Measurements from ENCODE around the gene OLA1. TPM values are rescaled to one million over a fixed set of nuclear protein-coding genes. Genes with fewer than 3 reads are reported as not detected.

Gene OLA1
- total RNA-seq, 8 experiments from 2014 or later = 113 to 163 (median 130) TPM

DNA sequence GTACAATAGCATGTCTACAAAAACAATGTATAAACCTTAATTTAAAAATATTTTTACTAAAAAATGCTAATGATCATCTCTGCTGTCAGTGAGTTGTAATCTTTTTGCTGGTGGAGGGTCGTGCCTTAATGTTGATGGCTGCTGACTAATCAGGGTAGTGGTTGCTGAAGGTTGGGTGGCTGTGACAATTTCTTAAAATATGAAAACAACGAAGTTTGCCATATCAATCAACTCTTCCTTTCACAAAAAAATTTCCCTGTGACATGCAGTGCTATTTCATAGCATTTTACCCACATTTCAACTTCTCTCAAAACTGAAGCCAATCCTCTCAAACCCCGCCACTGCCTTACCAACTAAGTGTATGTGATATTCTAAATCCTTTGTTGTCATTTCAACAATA, 112.4 kb downstream of the OLA1 start:
- no peak for ATAC-seq (replicated peaks in 6 of 8)
- in situ Hi-C loops (cut with MboI; ENCODE audit: low pct_unique_long_range_greater_than_20kb in 2 of 9, low sequenced_read_pairs in 9 of 9, unreplicated experiment in 9 of 9) = no loop called here
- Histone ChIP-seq H3K27ac (no peak overlapping the region), H3K4me3 (no peak overlapping the region), H3K4me1 (replicated peaks in 1 of 2) (peaks cover 0 to 5% of the 10 kb centered on the region in 2 donors)
- WGBS, 10 experiments = 40 to 100% (median 94%) methylated on average over 1 to 3 of the region's 3 CpGs; no CpG with 5 or more reads in 3 of the 10 experiments

DNA sequence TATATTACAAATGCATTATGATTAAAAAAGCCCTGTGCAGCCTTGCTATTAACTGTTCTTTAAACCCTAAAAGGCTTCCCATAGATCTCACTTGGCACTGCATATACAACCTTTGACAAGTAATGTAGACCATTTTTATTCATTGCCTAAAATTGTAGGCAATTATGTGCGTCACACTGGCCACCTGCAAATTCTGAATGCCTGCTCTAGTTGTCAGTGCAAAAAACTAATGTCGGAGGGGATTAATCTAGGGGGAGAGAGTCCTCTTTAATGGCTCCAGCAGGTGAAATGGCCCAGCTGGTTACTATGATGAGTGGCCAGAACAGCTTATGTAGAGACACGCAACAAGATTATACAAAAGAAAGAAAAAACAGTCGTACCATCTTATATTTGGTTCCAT, 123.2 kb downstream of the OLA1 start:
- no peak overlapping the region for H3K27ac ChIP-seq
- 3 to 100% (median 16%) methylated on average over 1 to 4 of the region's 4 CpGs for WGBS, 10 experiments
- peaks cover 10 to 43% of the 10 kb centered on the region in 2 donors for H3K4me1 ChIP-seq (replicated peaks in 1 of 2)
- H3K4me3 ChIP-seq = no peak overlapping the region
- peak in 5 of 8 experiments; percentile 46 to 68 (median 66) for ATAC-seq (replicated peaks in 6 of 8)
- in situ Hi-C loops (cut with MboI; ENCODE audit: low pct_unique_long_range_greater_than_20kb in 2 of 9, low sequenced_read_pairs in 9 of 9, unreplicated experiment in 9 of 9) = no loop called here

DNA sequence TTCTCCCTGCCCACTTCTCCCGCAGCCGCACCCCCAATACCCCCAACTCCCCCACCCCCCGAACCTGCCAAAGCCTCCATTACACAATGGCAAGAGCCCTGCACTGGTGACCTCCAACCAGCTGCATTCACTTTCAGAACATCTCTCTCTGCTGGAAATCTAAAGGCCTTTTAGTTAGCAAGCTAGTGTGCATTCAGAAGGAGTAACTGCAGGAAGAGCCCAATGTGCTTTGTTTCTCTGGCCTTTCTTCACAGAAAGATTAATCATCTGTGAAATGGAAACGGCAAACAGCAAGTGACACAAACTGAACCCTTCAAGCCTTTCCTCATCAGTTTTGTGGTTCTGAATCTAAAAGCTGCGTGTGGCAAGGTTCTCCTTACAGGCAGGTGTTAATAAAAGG, 124.2 kb downstream of the OLA1 start:
- peak in 5 of 8 experiments; percentile 86 to 94 (median 88) for ATAC-seq (replicated peaks in 6 of 8)
- in situ Hi-C loops (cut with MboI; ENCODE audit: low pct_unique_long_range_greater_than_20kb in 2 of 9, low sequenced_read_pairs in 9 of 9, unreplicated experiment in 9 of 9) = no loop called here
- peaks cover 10 to 45% of the 10 kb centered on the region in 2 donors for H3K4me1 ChIP-seq (replicated peaks in 1 of 2)
- no peak overlapping the region for H3K27ac ChIP-seq
- H3K4me3 ChIP-seq = no peak overlapping the region
- WGBS, 10 experiments = 0 to 100% (median 17%) methylated on average over 1 to 2 of the region's 5 CpGs; no CpG with 5 or more reads in 3 of the 10 experiments

DNA sequence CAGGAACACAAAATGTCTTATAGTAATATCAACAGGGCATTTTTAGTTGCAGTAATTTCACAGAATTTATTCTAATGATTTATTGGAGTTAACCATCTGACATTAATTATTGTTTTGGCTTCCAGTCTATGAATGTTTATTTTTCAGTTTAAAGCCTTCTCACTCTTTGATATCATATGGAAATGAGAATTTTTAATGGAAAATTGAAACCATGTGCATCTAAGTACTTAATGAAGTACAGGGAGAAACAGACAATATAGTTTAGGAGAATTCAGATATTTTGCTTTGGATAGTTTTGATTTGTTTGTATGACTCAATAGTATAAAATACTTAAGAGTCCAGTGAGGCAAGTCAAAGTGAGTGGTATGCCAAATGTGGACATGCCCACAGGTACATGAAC, 126.1 kb downstream of the OLA1 start:
- H3K27ac ChIP-seq = no peak overlapping the region
- ATAC-seq (replicated peaks in 6 of 8) = no peak
- peaks cover 10 to 45% of the 10 kb centered on the region in 2 donors for H3K4me1 ChIP-seq (replicated peaks in 1 of 2)
- in situ Hi-C loops (cut with MboI; ENCODE audit: low pct_unique_long_range_greater_than_20kb in 2 of 9, low sequenced_read_pairs in 9 of 9, unreplicated experiment in 9 of 9) = no loop called here
- no peak overlapping the region for H3K4me3 ChIP-seq

DNA sequence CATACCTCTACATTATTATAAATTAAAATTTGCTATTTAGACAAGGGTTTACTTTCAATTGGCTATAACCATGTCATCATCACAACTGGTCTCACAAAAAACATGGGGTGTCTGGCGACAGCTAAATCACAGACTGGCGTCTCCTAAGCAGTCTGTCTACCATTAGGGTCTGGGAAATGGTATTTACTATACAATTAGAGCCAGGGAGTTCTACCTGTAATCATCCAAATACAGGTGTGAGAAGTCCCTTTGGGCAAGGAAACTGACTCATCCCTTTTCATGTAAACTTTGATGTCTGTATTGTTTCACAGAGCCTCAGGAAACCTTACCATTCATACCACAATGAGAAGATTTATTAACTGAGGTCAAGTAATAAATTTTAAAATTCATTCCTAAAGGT, 126.7 kb downstream of the OLA1 start:
- Histone ChIP-seq H3K4me3 (no peak overlapping the region), H3K27ac (no peak overlapping the region), H3K4me1 (replicated peaks in 1 of 2) (peaks cover 10 to 45% of the 10 kb centered on the region in 2 donors)
- WGBS, 10 experiments = 83 to 100% (median 100%) methylated on average over 1 of the region's 2 CpGs; no CpG with 5 or more reads in 7 of the 10 experiments
- in situ Hi-C loops (cut with MboI; ENCODE audit: low pct_unique_long_range_greater_than_20kb in 2 of 9, low sequenced_read_pairs in 9 of 9, unreplicated experiment in 9 of 9) = no loop called here
- ATAC-seq (replicated peaks in 6 of 8) = no peak

DNA sequence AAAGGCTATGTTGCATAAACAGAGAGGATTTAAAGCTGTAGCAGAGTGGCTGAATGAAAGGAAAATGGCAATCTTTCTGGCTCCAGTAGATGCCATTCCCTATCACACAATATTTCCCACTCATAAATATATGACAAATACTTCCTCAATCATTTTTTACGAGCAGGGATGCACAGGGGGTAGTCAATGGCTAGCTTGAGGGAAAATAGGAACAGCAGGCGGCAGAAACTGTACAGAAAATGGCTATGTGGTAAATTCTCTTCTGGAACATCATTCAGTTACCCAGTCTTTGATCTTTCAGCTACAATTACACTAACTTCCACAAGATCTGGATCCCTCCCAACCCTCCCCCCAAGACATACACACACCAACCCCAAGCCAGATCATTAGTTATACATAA, 127.2 kb downstream of the OLA1 start:
- in situ Hi-C loops (cut with MboI; ENCODE audit: low pct_unique_long_range_greater_than_20kb in 2 of 9, low sequenced_read_pairs in 9 of 9, unreplicated experiment in 9 of 9) = no loop called here
- H3K27ac ChIP-seq = no peak overlapping the region
- peaks cover 10 to 45% of the 10 kb centered on the region in 2 donors for H3K4me1 ChIP-seq (replicated peaks in 1 of 2)
- 75 to 100% (median 84%) methylated on average over 1 to 2 of the region's 2 CpGs; no CpG with 5 or more reads in 4 of the 10 experiments for WGBS, 10 experiments
- H3K4me3 ChIP-seq = no peak overlapping the region
- no peak for ATAC-seq (replicated peaks in 6 of 8)

DNA sequence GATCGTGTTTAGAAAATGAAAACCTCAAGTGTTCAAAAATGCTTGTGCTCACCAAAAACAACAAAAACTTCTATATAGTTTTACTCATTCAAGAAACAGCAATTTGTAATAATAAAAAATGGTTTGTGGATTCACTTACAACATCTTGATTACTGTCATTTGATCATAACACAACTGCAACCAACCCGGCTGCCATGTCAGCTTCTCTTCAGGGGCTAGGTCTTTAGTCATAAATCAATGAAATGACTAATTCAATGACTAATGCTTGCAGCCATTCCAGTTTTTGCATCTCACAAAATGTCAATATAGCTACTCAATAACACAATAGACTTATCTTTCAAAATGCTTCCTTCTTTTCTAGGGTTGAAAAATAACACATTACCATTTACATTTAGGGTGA, 128.0 kb downstream of the OLA1 start:
- Histone ChIP-seq H3K4me1 (replicated peaks in 1 of 2) (peaks cover 8 to 41% of the 10 kb centered on the region in 2 donors), H3K27ac (no peak overlapping the region), H3K4me3 (no peak overlapping the region)
- WGBS, 10 experiments = 50 to 80% (median 55%) methylated on average over 1 to 2 of the region's 2 CpGs; no CpG with 5 or more reads in 1 of the 10 experiments
- in situ Hi-C loops (cut with MboI; ENCODE audit: low pct_unique_long_range_greater_than_20kb in 2 of 9, low sequenced_read_pairs in 9 of 9, unreplicated experiment in 9 of 9) = no loop called here
- ATAC-seq (replicated peaks in 6 of 8) = peak in 3 of 8 experiments; percentile 21 to 31 (median 27)

DNA sequence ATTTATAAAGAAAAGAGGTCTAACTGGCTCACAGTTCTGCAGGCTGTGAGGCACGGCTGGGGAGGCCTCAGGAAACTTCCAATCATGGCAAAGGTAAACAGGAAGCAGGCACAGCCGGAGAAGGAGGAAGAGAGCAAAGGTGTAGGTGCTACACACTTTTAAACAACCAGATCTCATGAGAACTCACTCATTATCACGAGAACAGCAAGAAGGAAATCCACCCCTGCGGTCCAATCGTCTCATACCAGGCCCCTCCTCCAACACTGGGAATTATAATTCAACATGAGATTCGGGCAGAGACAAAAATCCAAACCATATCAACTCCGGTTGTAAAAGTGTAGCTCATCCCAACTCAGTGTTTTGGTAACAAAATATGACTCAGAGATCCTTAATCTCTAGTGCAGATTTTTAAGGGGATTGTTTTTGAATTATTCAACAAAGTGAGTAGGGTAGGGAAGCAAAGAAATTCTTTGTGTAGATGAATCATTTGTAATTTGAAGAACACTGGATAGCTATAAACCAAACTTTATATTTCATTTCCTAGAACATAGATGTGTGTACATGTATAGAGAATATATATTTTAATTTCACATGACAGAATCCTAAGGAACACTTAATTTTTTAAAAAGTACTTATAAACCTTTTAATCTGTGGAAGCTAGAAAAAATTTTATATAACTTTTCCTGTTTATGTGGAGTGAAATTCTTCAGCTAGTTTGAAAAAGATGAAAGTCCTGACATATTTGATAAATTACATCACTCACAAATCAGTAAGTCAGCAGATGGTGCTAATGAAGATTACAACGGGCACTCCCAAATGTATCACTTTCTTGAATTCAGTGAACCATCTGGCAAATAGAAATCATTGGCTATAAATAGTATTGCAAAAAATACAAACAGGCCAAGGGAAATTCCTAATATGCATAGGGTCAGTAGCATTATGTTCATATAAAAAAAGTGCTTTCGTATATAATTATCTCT, 130.1 kb downstream of the OLA1 start:
- peak in 3 of 8 experiments; percentile 88 to 91 (median 90) for ATAC-seq (replicated peaks in 6 of 8)
- WGBS, 10 experiments = 0 to 100% (median 61%) methylated on average over 1 to 8 of the region's 9 CpGs
- H3K4me3 ChIP-seq = no peak overlapping the region
- in situ Hi-C loops (cut with MboI; ENCODE audit: low pct_unique_long_range_greater_than_20kb in 2 of 9, low sequenced_read_pairs in 9 of 9, unreplicated experiment in 9 of 9) = no loop called here
- H3K4me1 ChIP-seq (replicated peaks in 1 of 2) = peaks cover 4 to 23% of the 10 kb centered on the region in 2 donors
- no peak overlapping the region for H3K27ac ChIP-seq

DNA sequence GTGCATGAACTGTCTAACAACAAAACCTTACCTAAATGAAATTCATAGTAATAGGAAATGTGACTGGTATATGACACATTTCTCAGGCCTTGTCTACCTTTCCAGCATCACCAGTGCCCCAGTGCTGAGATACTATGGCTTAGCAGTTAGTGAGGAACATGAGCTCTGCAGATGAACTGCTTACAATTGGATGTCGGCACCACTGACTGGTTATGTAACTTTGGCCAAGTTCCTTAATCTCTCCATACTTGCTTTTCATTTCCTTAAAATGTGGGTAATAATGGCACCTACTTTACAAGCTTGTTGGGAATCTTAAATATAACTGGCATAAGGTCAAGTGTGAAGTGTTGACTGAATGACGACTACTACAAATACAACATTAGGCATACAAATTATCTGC, 136.3 kb downstream of the OLA1 start:
- in situ Hi-C loops (cut with MboI; ENCODE audit: low pct_unique_long_range_greater_than_20kb in 2 of 9, low sequenced_read_pairs in 9 of 9, unreplicated experiment in 9 of 9) = no loop called here
- no peak for ATAC-seq (replicated peaks in 6 of 8)
- WGBS, 10 experiments = 86 to 100% (median 100%) methylated on average over 1 to 2 of the region's 2 CpGs; no CpG with 5 or more reads in 3 of the 10 experiments
- Histone ChIP-seq H3K27ac (no peak overlapping the region), H3K4me3 (no peak overlapping the region), H3K4me1 (replicated peaks in 1 of 2) (peaks cover 0 to 3% of the 10 kb centered on the region in 2 donors)

DNA sequence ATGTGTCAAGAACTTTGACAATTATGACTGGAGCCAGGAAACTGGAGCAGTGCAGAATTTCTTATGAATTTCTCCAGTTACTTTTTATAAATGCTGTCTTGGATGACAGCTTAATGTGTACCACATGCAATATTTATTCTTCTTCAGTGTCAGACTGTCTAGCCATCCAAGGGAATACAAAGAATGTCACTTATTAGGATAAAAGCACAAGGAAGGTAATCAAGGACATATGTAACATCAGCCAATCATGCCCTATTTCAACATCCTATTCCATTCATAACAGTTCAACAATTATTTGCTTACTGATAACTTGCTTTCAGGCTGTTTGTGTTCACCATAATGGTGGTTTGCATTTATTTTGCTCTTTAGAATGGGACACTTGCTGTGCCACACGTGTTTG, 139.8 kb downstream of the OLA1 start:
- Histone ChIP-seq H3K4me3 (no peak overlapping the region), H3K27ac (no peak overlapping the region), H3K4me1 (replicated peaks in 1 of 2) (peaks cover 3 to 4% of the 10 kb centered on the region in 2 donors)
- in situ Hi-C loops (cut with MboI; ENCODE audit: low pct_unique_long_range_greater_than_20kb in 2 of 9, low sequenced_read_pairs in 9 of 9, unreplicated experiment in 9 of 9) = no loop called here
- ATAC-seq (replicated peaks in 6 of 8) = no peak
- WGBS, 10 experiments = 17 to 100% (median 75%) methylated on average over 1 of the region's 1 CpG; no CpG with 5 or more reads in 4 of the 10 experiments

DNA sequence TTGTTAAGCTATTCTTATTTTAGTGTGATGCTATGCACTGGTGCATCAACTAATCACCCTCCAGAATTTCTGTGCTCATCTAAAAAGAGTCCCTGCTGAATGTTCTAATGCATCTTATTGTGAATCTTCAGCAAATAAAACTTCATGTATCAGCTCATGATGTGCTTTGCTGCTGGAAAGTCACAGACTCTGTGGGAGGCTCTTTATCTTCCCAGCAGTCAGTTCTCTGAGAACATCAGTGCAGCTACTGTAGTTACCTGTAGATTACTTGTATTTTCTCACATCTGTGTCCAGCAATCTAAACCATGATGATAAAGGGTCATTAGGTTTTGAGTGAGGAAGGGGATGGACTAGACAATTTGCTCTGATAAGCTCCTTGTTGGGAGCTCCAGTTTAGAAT, 141.6 kb downstream of the OLA1 start:
- peaks cover 3 to 8% of the 10 kb centered on the region in 2 donors for H3K4me1 ChIP-seq (replicated peaks in 1 of 2)
- no peak for ATAC-seq (replicated peaks in 6 of 8)
- no peak overlapping the region for H3K27ac ChIP-seq
- in situ Hi-C loops (cut with MboI; ENCODE audit: low pct_unique_long_range_greater_than_20kb in 2 of 9, low sequenced_read_pairs in 9 of 9, unreplicated experiment in 9 of 9) = no loop called here
- no peak overlapping the region for H3K4me3 ChIP-seq

DNA sequence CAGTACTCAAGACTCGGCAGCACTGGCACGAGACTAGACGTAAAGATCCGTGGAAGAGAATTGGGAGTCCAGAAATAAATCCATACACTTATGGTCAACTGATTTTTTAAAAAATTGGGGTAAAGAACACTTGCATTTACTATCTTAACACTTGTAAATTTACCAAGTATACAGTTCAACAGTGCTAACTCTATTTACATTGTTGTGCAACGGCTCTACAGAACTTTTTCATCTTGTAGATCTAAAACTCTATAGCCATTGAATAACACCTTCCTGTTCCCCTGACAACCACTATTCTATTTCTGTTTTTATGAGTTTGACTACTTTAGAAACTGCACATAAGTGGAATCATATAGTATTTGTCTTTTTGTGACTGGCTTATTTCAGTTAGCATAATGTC, 153.8 kb downstream of the OLA1 start:
- Histone ChIP-seq H3K4me1 (replicated peaks in 1 of 2) (no peaks in the 10 kb centered on the region), H3K27ac (no peak overlapping the region), H3K4me3 (no peak overlapping the region)
- in situ Hi-C loops (cut with MboI; ENCODE audit: low pct_unique_long_range_greater_than_20kb in 2 of 9, low sequenced_read_pairs in 9 of 9, unreplicated experiment in 9 of 9) = no loop called here
- 84 to 100% (median 94%) methylated on average over 1 to 5 of the region's 5 CpGs; no CpG with 5 or more reads in 1 of the 10 experiments for WGBS, 10 experiments
- ATAC-seq (replicated peaks in 6 of 8) = no peak

DNA sequence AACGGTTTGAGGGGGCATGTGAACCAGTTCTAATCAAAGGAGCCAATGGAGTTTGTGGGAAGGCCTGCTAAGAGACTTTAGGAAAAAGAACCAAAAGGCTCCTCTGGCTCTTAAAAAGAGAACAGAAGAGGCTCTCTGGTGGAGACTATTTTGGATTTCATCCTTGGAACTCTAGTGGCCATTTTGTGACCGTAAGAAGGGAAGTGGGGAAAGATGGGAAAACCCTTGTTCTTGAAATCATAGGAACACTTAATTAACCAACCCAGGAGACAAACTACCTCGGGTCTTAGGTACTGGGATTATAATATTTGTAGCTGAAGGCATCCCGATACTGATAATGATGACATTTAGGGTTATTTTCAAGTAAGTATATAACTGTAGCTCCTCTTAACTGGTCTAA, 157.9 kb downstream of the OLA1 start:
- no peak for ATAC-seq (replicated peaks in 6 of 8)
- Histone ChIP-seq H3K4me1 (replicated peaks in 1 of 2) (no peaks in the 10 kb centered on the region), H3K27ac (no peak overlapping the region), H3K4me3 (no peak overlapping the region)
- in situ Hi-C loops (cut with MboI; ENCODE audit: low pct_unique_long_range_greater_than_20kb in 2 of 9, low sequenced_read_pairs in 9 of 9, unreplicated experiment in 9 of 9) = no loop called here
- WGBS, 10 experiments = 85 to 100% (median 91%) methylated on average over 1 to 4 of the region's 4 CpGs

Data from motor neuron (in vitro differentiated cells).